Tibial artery (tissue), 4 donors: Measurements from ENCODE around the gene MTG2.

Source experiments
- DNase-seq, 2 donors: peaks; one replicate each; pipeline ENCODE4 v3.0.0-alpha.2; 2019
- H3K27ac ChIP-seq, 2 donors: fragments of 200-600 bp; sonication (generic) in 1 of 2; 1 replicate in 1 of 2; 2 replicates in 1 of 2; pipeline ENCODE4 v1.5.1; 2018 to 2019; ENCODE audit warnings: mild to moderate bottlenecking in 1 of 2
- H3K27me3 ChIP-seq, 2 donors: fragments of 200-600 bp; sonication (generic) in 1 of 2; one replicate each; pipeline versions ENCODE4 v1.5.1 to v1.6.0; 2016 to 2019
- H3K36me3 ChIP-seq, 3 donors: fragments of 200-600 bp; sonication (generic) in 2 of 3; one replicate each; pipeline ENCODE4 v1.5.1; 2016 to 2019; ENCODE audit warnings: mild to moderate bottlenecking in 2 of 3
- H3K4me1 ChIP-seq, 4 donors: fragments of 200-600 bp; sonication (generic) in 2 of 4; 1 replicate in 3 of 4; 2 replicates in 1 of 4; pipeline ENCODE4 v1.5.1; 2016 to 2019
- H3K4me3 ChIP-seq, 2 donors: fragments of 200-600 bp; sonication (generic) in 1 of 2; 1 replicate in 1 of 2; 2 replicates in 1 of 2; pipeline ENCODE4 v1.5.1; 2018 to 2019; ENCODE audit warnings: mild to moderate bottlenecking in 2 of 2
- H3K9me3 ChIP-seq, 3 donors: fragments of 200-600 bp; sonication (generic) in 1 of 3; one replicate each; pipeline ENCODE4 v1.5.1; 2016 to 2019
- intact Hi-C: fragments of 100-400 bp; cut with DNase I; formaldehyde crosslinking; loops from one replicate; pipeline ENCODE4 v1.15.0; 2023; ENCODE audit warnings: low total_unique reads
- TF ChIP-seq, protein P1 (sequence below), 2 experiments: fragments of 200-600 bp in 1 of 2; fragments of 450-650 bp in 1 of 2; IDR thresholded peaks; one replicate each; pipeline ENCODE4 v1.5.1; 2017 to 2019; ENCODE audit warnings: antibody characterized with exemption in 2 of 2, mild to moderate bottlenecking in 1 of 2, moderate library complexity in 1 of 2

MTG2 gene

DNA sequence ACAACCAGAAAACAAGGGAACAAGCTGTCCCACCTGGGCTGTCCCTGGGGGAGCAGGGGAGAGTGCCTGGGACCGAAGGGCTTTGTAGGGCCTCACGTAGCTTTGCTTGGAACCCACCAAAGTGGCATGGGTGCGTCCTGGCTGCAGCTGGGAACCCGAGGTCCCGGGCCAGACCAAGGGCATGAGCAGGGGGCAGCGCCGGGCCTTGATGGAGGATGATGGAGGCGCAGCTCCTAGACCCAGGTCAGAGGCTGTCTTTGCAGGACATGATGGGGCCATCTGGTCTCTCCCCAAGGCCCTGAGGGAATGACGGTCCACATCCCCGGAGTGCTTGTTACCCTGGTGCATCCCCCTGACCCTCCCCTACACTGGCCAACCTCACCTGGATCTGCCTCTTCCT, 47.9 kb downstream of the MTG2 start:
- intact Hi-C loops: loop anchor here (10.0 kb wide), 1 partner anchor 46 kb away; the partner anchor contains the start of gene MTG2
- no peaks in the 10 kb centered on the region for H3K36me3 ChIP-seq
- DNase-seq: no peak
- no peak overlapping the region for H3K27ac ChIP-seq
- H3K27me3 ChIP-seq: peaks cover 0 to 80% of the 10 kb centered on the region in 2 donors
- H3K9me3 ChIP-seq: no peaks in the 10 kb centered on the region
- no peak overlapping the region for H3K4me3 ChIP-seq
- H3K4me1 ChIP-seq: no peaks in the 10 kb centered on the region
- TF ChIP-seq, protein P1, sequence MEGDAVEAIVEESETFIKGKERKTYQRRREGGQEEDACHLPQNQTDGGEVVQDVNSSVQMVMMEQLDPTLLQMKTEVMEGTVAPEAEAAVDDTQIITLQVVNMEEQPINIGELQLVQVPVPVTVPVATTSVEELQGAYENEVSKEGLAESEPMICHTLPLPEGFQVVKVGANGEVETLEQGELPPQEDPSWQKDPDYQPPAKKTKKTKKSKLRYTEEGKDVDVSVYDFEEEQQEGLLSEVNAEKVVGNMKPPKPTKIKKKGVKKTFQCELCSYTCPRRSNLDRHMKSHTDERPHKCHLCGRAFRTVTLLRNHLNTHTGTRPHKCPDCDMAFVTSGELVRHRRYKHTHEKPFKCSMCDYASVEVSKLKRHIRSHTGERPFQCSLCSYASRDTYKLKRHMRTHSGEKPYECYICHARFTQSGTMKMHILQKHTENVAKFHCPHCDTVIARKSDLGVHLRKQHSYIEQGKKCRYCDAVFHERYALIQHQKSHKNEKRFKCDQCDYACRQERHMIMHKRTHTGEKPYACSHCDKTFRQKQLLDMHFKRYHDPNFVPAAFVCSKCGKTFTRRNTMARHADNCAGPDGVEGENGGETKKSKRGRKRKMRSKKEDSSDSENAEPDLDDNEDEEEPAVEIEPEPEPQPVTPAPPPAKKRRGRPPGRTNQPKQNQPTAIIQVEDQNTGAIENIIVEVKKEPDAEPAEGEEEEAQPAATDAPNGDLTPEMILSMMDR (IDR thresholded peaks at IDR 0.05): no peak

DNA sequence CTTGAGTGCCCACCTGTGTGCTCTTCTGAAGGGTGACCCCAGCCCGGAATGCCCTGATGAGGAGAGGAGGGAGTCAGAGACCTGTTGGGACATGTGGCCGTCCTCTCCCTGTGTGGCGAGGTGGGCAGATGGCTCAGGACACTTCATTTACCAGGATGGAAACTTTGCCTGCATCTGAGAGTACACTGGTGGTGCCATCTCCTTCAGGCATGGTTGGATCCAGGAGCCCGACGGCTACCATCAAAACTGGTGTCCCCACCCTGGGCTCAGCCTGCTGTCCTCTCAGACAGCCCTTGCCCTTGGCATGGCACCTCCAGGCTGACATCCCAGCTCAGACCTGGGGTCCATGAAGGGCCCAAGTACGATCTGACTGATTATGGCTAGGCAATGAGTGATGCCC, 48.5 kb downstream of the MTG2 start:
- no peak overlapping the region for H3K4me3 ChIP-seq
- TF ChIP-seq, protein P1 (IDR thresholded peaks at IDR 0.05): no peak
- intact Hi-C loops: loop anchor here (10.0 kb wide), 1 partner anchor 46 kb away; the partner anchor contains the start of gene MTG2
- H3K27ac ChIP-seq: no peak overlapping the region
- no peaks in the 10 kb centered on the region for H3K4me1 ChIP-seq
- no peak for DNase-seq
- H3K27me3 ChIP-seq: peaks cover 0 to 79% of the 10 kb centered on the region in 2 donors
- H3K9me3 ChIP-seq: no peaks in the 10 kb centered on the region
- H3K36me3 ChIP-seq: no peaks in the 10 kb centered on the region

DNA sequence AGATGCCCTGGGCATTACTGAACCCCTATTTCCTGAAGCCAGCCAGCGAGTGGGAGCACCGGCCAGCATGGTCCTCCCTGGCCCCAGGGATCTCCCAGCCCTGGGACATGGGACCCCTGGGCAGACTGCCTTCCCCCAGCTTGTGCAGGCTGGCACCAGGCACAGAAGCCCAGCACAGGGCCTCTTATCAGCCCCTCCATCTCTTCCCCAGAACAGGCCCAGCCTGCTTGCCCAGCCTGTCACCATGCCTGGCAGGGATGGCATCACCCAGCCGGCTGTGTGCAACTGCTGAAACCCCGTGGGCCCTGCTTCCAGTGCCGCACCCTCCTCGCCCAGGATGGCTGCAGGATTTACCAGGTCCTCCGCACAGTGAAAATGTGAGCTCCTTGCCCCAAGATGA, 49.4 kb downstream of the MTG2 start:
- H3K27ac ChIP-seq: no peak overlapping the region
- H3K4me1 ChIP-seq: no peaks in the 10 kb centered on the region
- intact Hi-C loops: loop anchor here (10.0 kb wide), 1 partner anchor 47 kb away; the partner anchor contains the start of gene MTG2
- no peaks in the 10 kb centered on the region for H3K36me3 ChIP-seq
- H3K27me3 ChIP-seq: peaks cover 0 to 79% of the 10 kb centered on the region in 2 donors
- no peak for DNase-seq
- H3K9me3 ChIP-seq: no peaks in the 10 kb centered on the region
- TF ChIP-seq, protein P1 (IDR thresholded peaks at IDR 0.05): no peak
- H3K4me3 ChIP-seq: no peak overlapping the region

DNA sequence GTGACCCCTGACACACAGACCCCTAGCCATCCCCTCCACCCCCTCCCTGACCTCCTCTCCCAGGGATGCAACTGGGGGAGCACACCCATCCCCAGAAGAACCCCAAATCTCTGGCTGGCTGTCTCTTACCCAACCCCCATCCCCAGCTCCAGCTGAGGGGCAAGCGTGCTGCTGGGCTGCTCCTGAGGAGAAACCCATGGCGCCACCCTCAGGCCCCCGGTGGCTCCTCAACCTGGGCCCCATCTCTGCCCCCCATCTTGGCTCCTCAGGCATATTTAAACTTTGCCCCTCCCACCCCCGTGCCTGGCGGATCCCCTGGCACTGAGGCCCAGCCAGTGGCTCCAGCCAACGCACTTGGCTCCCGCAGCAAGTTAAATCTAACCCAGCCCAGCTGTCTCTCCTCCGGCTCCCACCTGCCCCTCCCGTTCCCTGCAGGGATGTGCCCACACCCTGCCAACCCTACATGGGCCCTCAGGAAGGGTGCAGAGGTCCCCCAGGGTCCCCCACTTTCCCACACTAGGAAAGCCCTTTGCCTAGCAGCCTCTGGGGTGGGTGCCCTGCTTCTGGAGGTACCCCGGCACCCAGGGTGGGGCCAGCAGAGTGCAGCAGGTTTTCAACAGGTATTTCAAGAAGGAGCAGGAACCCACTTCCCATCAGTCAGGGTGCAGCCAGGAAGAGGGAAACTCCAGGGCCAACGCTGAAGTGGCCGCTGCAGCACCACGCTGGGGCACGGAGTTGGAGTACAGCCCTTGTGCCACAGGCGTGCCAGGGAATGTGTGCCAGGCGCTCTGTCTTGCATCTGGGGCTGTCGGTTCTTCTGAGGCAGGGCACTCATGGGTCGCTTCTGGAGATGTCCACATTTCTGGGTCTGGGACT, 50.2 kb downstream of the MTG2 start:
- H3K9me3 ChIP-seq: no peaks in the 10 kb centered on the region
- TF ChIP-seq, protein P1 (IDR thresholded peaks at IDR 0.05): no peak
- H3K27me3 ChIP-seq: peaks cover 0 to 71% of the 10 kb centered on the region in 2 donors
- intact Hi-C loops: loop anchor here (10.0 kb wide), 1 partner anchor 48 kb away; the partner anchor contains the start of gene MTG2
- H3K4me3 ChIP-seq: no peak overlapping the region
- H3K36me3 ChIP-seq: no peaks in the 10 kb centered on the region
- no peak overlapping the region for H3K27ac ChIP-seq
- peaks cover 0 to 7% (median 5%) of the 10 kb centered on the region in 4 donors for H3K4me1 ChIP-seq
- no peak for DNase-seq

DNA sequence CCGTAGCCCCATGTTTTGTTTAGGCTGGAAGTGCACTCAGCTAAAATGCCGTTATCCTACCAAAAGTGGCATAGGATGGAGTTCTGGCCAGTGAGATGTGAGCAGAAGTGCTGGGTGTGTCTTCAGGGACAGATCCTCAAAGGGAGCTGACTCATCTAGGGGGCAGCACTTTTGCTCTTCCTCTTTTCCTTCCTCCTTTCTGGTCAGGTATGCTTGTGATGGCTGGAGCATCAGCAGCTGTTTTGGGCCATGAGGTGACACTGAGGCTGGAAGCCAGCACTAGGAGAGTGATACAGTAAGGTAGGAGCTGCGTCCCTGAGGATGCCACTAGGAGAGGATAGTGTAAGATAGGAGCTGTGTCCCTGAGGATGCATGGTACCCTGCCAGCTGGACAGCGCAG, 50.9 kb downstream of the MTG2 start:
- H3K27ac ChIP-seq: no peak overlapping the region
- TF ChIP-seq, protein P1 (IDR thresholded peaks at IDR 0.05): no peak
- DNase-seq: no peak
- H3K4me3 ChIP-seq: no peak overlapping the region
- H3K27me3 ChIP-seq: peaks cover 0 to 64% of the 10 kb centered on the region in 2 donors
- no peaks in the 10 kb centered on the region for H3K36me3 ChIP-seq
- H3K4me1 ChIP-seq: peaks cover 0 to 7% (median 5%) of the 10 kb centered on the region in 4 donors
- intact Hi-C loops: loop anchor here (10.0 kb wide), 1 partner anchor 49 kb away; the partner anchor contains the start of gene MTG2
- H3K9me3 ChIP-seq: no peaks in the 10 kb centered on the region
